COLO668 (cell line): ENCODE data around the gene BSPH1.
"Not testable (repeated sequence)": the region's sequence is repeated elsewhere in the genome, so short reads cannot be mapped to it uniquely, and the experiment has no call there.

Experiments
- DNase-seq: peaks from one replicate; lab custom pipeline; 2025; ENCODE audit not compliant: unreplicated experiment; lab: John Stamatoyannopoulos, UW

The BSPH1 gene

GRCh38 chr19:47928581-47928980 lies 63.4 kb downstream of the BSPH1 start:
- not testable (repeated sequence) for DNase-seq

- DNase-seq, result not testable (repeated sequence)
Measured at GRCh38 chr19:47920107-47920506, 71.9 kb downstream of the BSPH1 start.
